K562 (cell line): ENCODE measurements around the gene APBA2. TPM values are rescaled to one million over a fixed set of nuclear protein-coding genes. Genes with fewer than 3 reads are reported as not detected.
A peak's percentile ranks its signal among the peaks of the same experiment; 100 is the strongest.

ENCODE experiments used
- ATAC-seq: fragments of 200-7000 bp; cut with Tn5 transposase; 3 replicates; pipeline ENCODE4 v1.9.1; 2020; ENCODE audit warnings: moderate library complexity
- BruUV-seq: library from RNA; stranded (reverse); fragments of 400-500 nt; replicated peaks from 2 replicates; lab custom pipeline; 2021; lab: Mats Ljungman, UMichigan
- CTCF ChIA-PET: fragments of 300-600 bp; formaldehyde crosslinking; extraction: SDS; loops from one replicate; lab custom pipeline; 2021; ENCODE audit warnings: low intra/inter-chr PET ratio; lab: Yijun Ruan, JAX
- POLR2A ChIA-PET: fragments of 300-600, 350-650 bp; sonication (Branson Sonifier 250); formaldehyde crosslinking; extraction: SDS; loops from one replicate; lab custom pipeline; 2021; ENCODE audit warnings: antibody characterized with exemption, inconsistent platforms; lab: Yijun Ruan, JAX
- DNase-seq, 4 experiments: peaks; one replicate each; pipeline versions ENCODE4 v3.0.0 to v3.0.0-alpha.2; 2011 to 2018; ENCODE audit warnings: low spot score in 3 of 4, mixed read lengths in 3 of 4; ENCODE audit errors: extremely low read depth in 1 of 4
- FAIRE-seq: peaks from 2 replicates; lab custom pipeline; 2011; peaks lifted over from hg19 to GRCh38; lab: Jason Lieb, UNC
- H2AFZ ChIP-seq: 2 replicates; pipeline ENCODE4 v1.6.0; 2011; ENCODE audit warnings: low read depth, low read length, control low read depth, inconsistent platforms
- H3K27ac ChIP-seq: fragments of 200-600 bp; 3 replicates; pipeline ENCODE4 v1.8.0; 2011; ENCODE audit warnings: low read depth, mild to moderate bottlenecking, control low read depth, inconsistent platforms, low read length, moderate library complexity, mixed read lengths; ENCODE audit errors: extremely low read depth
- H3K27me3 ChIP-seq, 2 experiments: fragments of 300-600 bp in 1 of 2; 2 replicates in 1 of 2; 3 replicates in 1 of 2; pipeline versions ENCODE4 v1.6.0 to v1.8.0; 2011; ENCODE audit warnings: inconsistent platforms in 2 of 2, low read length in 2 of 2, mild to moderate bottlenecking in 1 of 2, mixed read lengths in 1 of 2, moderate library complexity in 1 of 2; ENCODE audit not compliant: control insufficient read depth in 2 of 2, insufficient read depth in 2 of 2
- H3K36me3 ChIP-seq: fragments of 300-600 bp; 3 replicates; pipeline ENCODE4 v1.8.0; 2011; ENCODE audit warnings: mild to moderate bottlenecking, low read length, inconsistent platforms; ENCODE audit not compliant: control insufficient read depth, insufficient read depth
- H3K4me1 ChIP-seq, 2 experiments: fragments of 200-600 bp in 1 of 2; replicated peaks in 1 of 2; 2 replicates in 1 of 2; 3 replicates in 1 of 2; pipeline versions ENCODE4 v1.5.1 to v1.8.0; 2011; ENCODE audit warnings: inconsistent platforms in 2 of 2, low read length in 2 of 2, mild to moderate bottlenecking in 1 of 2, mixed read lengths in 1 of 2, moderate library complexity in 1 of 2; ENCODE audit not compliant: control insufficient read depth in 2 of 2, insufficient read depth in 2 of 2
- H3K4me2 ChIP-seq: 2 replicates; pipeline ENCODE4 v1.6.1; 2011; ENCODE audit warnings: low read length, control low read depth, inconsistent platforms, mixed read lengths; ENCODE audit not compliant: insufficient read depth
- H3K4me3 ChIP-seq: fragments of 200-600 bp; sonication (generic), shearing (Covaris generic); 2 replicates; pipeline ENCODE4 v1.5.1; 2016; ENCODE audit warnings: control low read depth, inconsistent platforms
- H3K79me2 ChIP-seq: fragments of 200-600 bp; 3 replicates; pipeline ENCODE4 v1.8.0; 2011; ENCODE audit warnings: low read length, inconsistent platforms; ENCODE audit not compliant: control insufficient read depth, insufficient read depth
- H3K9ac ChIP-seq, 2 experiments: 2 replicates each; pipeline versions ENCODE4 v1.6.0 to v1.6.1; 2011; ENCODE audit warnings: low read depth in 2 of 2, low read length in 2 of 2, control low read depth in 1 of 2, inconsistent platforms in 1 of 2, mild to moderate bottlenecking in 1 of 2, mixed read lengths in 1 of 2; ENCODE audit not compliant: insufficient read depth in 1 of 2
- H3K9me1 ChIP-seq: one replicate; pipeline ENCODE4 v1.6.0; 2011; ENCODE audit warnings: inconsistent platforms, mild to moderate bottlenecking, low read length, moderate library complexity; ENCODE audit not compliant: control insufficient read depth, insufficient read depth
- H3K9me3 ChIP-seq: replicated peaks from 2 replicates; pipeline ENCODE4 v1.5.1; 2011; ENCODE audit warnings: low read depth, low read length, inconsistent platforms; ENCODE audit not compliant: control insufficient read depth, insufficient read depth
- H4K20me1 ChIP-seq: replicated peaks from 2 replicates; pipeline ENCODE4 v1.6.1; 2011; ENCODE audit warnings: low read length, inconsistent platforms, mixed read lengths; ENCODE audit not compliant: control insufficient read depth, insufficient read depth
- ADNP ChIP-seq: fragments of 200-800 bp; sonication (Bioruptor generic); IDR thresholded peaks from 2 replicates; pipeline ENCODE4 v1.6.1; 2016; ENCODE audit warnings: missing genetic modification characterization, missing compliant biosample characterization
- BMI1 ChIP-seq: fragments of 150-350 bp; IDR thresholded peaks from 2 replicates; pipeline ENCODE4 v1.6.1; 2014; ENCODE audit warnings: low read length
- CAMTA2 ChIP-seq: fragments of 250-450 bp; sonication (Bioruptor Pico); conservative IDR thresholded peaks from 2 replicates; pipeline ENCODE4 v1.5.1; 2022
- HNRNPLL ChIP-seq: fragments of 200-400 bp; formaldehyde crosslinking; IDR thresholded peaks from 2 replicates; pipeline ENCODE4 v1.6.1; 2017; ENCODE audit warnings: low read length, low read depth, mild to moderate bottlenecking; ENCODE audit not compliant: poor library complexity, severe bottlenecking
- KAT7 ChIP-seq: sonication (generic); formaldehyde crosslinking; IDR thresholded peaks from 2 replicates; pipeline ENCODE4 v1.8.0; 2022; ENCODE audit warnings: missing genetic modification reagents, mild to moderate bottlenecking, borderline replicate concordance
- KAT8 ChIP-seq: fragments of 450-650 bp; IDR thresholded peaks from 2 replicates; pipeline ENCODE4 v1.6.1; 2016; ENCODE audit warnings: low read depth, mild to moderate bottlenecking
- KDM4B ChIP-seq, 2 experiments: fragments of 450-650 bp in 1 of 2; sonication (generic) in 1 of 2; IDR thresholded peaks; 2 replicates each; pipeline ENCODE4 v1.6.1; 2016 to 2017; ENCODE audit warnings: borderline replicate concordance in 2 of 2, antibody characterized with exemption in 1 of 2, low read depth in 1 of 2, mild to moderate bottlenecking in 1 of 2
- MAX ChIP-seq: sonication (generic); formaldehyde crosslinking; IDR thresholded peaks from 2 replicates; pipeline ENCODE4 v1.9.0; 2022; ENCODE audit warnings: mild to moderate bottlenecking, missing genetic modification reagents
- MCM2 ChIP-seq: fragments of 450-650 bp; IDR thresholded peaks from 2 replicates; pipeline ENCODE4 v1.6.1; 2017; ENCODE audit warnings: low read depth, mild to moderate bottlenecking
- MYC ChIP-seq, 2 experiments: fragments of 250-450 bp in 1 of 2; sonication (Bioruptor Pico) in 1 of 2; IDR thresholded peaks; 2 replicates each; pipeline versions ENCODE4 v1.5.1 to v1.6.1; 2012 to 2021; ENCODE audit warnings: low read depth in 2 of 2, borderline replicate concordance in 1 of 2, improper control_type of control experiment in 1 of 2, low read length in 1 of 2, mild to moderate bottlenecking in 1 of 2, moderate library complexity in 1 of 2
- PCBP1 ChIP-seq: fragments of 200-400 bp; formaldehyde crosslinking; IDR thresholded peaks from 2 replicates; pipeline ENCODE4 v1.6.1; 2018; ENCODE audit warnings: mild to moderate bottlenecking, low read depth, low read length; ENCODE audit not compliant: poor library complexity, severe bottlenecking
- TFE3 ChIP-seq: fragments of 450-650 bp; formaldehyde crosslinking; IDR thresholded peaks from 2 replicates; pipeline ENCODE4 v1.4.0; 2020; ENCODE audit warnings: mild to moderate bottlenecking, mixed read lengths
- TRIM28 ChIP-seq: fragments of 450-650 bp; IDR thresholded peaks from 2 replicates; pipeline ENCODE4 v1.6.1; 2017
- ZNF395 ChIP-seq: fragments of 200-800 bp; sonication (Bioruptor generic); IDR thresholded peaks from 2 replicates; pipeline ENCODE4 v1.6.1; 2017; ENCODE audit warnings: missing genetic modification characterization, missing compliant biosample characterization
- WGBS: fragments of 100-300 bp; shearing (Covaris generic); methylation state at CpG from one replicate; pipeline ENCODE4 v1.1.6; 2016; ENCODE audit warnings: low coverage, mixed read lengths; ENCODE audit not compliant: insufficient coverage; ENCODE audit errors: missing lambda C conversion rate; 5-methylcytosine and 5-hydroxymethylcytosine counted together
- in situ Hi-C: fragments of 300-500 bp; cut with MboI; formaldehyde crosslinking; loops from 4 replicates; pipeline ENCODE4 v1.15.0; 2018; ENCODE audit warnings: inconsistent platforms, mixed read lengths
- intact Hi-C: fragments of 100-400 bp; cut with micrococcal nuclease; formaldehyde crosslinking; loops from 2 replicates; pipeline ENCODE4 v1.14.2; 2022
- polyA plus RNA-seq, 8 experiments: library from polyadenylated mRNA; depleted of rRNA in 4 of 8; stranded (reverse) in 5 of 8; unstranded in 3 of 8; fragments of >200 nt; fragmentation: Nextera tagmentation in 2 of 8; fragmentation: Illumina TruSeq in 1 of 8; extraction: Ambion mirVana in 2 of 8; extraction: Trizol in 1 of 8; gene quantifications; 2 replicates each; pipeline versions ENCODE4 v1.2.1 to v1.2.3, GENCODE V29; 2011 to 2014; ENCODE audit warnings: inconsistent platforms in 1 of 8, missing spikeins in 1 of 8
- total RNA-seq, 7 experiments: library from RNA; depleted of rRNA in 6 of 7; stranded (reverse); fragments of >200 nt in 6 of 7; fragmentation: Illumina TruSeq in 2 of 7; extraction: Trizol in 2 of 7; gene quantifications; 2 replicates each; pipeline versions ENCODE4 v1.2.1 to v1.2.3, GENCODE V29; 2011 to 2021; ENCODE audit warnings: low replicate concordance in 1 of 7

The APBA2 gene
- total and polyA plus RNA-seq, 9 of the 15 experiments (the other 6 are each of a cell fraction or from before 2014, with no cell fraction given), result 0.24 to 40.9 (median 25.2) TPM

GRCh38 chr15:28878209-28878608 is 7.6 kb upstream of the APBA2 start:
- in situ Hi-C loops (no loop called here), intact Hi-C loops (no loop called here)
- Histone ChIP-seq H3K9ac (peak overlapping the region in 1 of 2 experiments; percentile 77; a peak in 2 of 4 replicates), H3K4me3 (no peak overlapping the region), H3K4me2 (no peak overlapping the region), H3K4me1 (peaks cover 0 to 8% of the 10 kb centered on the region in 2 experiments; a peak in 1 of 5 replicates), H3K79me2 (no peaks in the 10 kb centered on the region), H3K9me3 (no peaks in the 10 kb centered on the region), H3K36me3 (no peaks in the 10 kb centered on the region), H3K27me3 (no peaks in the 10 kb centered on the region), H3K27ac (no peak overlapping the region), H4K20me1 (no peaks in the 10 kb centered on the region), H3K9me1 (no peaks in the 10 kb centered on the region), H2AFZ (peak overlapping the region; percentile 71)
- CTCF ChIA-PET, result no interaction called here
- 54% methylated on average over 15 of the region's 15 CpGs for WGBS
- no TSS peak for BruUV-seq
- POLR2A ChIA-PET, result interaction anchor here (0.6 to 2.2 kb wide), 2 partner anchors 10 to 405 kb away, joined by 4 to 6 read pairs; no protein-coding TSS in a partner anchor
- ATAC-seq, result peak; percentile 23; the same call in 2 of the 3 replicates
- FAIRE-seq, result no peak
- DNase-seq, result no peak
- TF ChIP-seq KDM4B (IDR thresholded peaks at IDR 0.05; ENCODE audit: borderline replicate concordance in 2 of 2, low read depth in 1 of 2), result no peak
- no peak for TF ChIP-seq MYC (IDR thresholded peaks at IDR 0.05; ENCODE audit: low read depth, low read length)
- no peak for TF ChIP-seq MYC (CRISPR knock-in tag; IDR thresholded peaks at IDR 0.05; ENCODE audit: borderline replicate concordance, low read depth)
- TF ChIP-seq BMI1, result no peak
- no peak for TF ChIP-seq MAX
- no peak for TF ChIP-seq TFE3
- no peak for TF ChIP-seq HNRNPLL
- no peak for TF ChIP-seq KAT8
- no peak for TF ChIP-seq ZNF395
- TF ChIP-seq CAMTA2 (CRISPR knock-in tag), result no peak
- TF ChIP-seq MCM2, result no peak
- no peak for TF ChIP-seq ADNP (tag)
- TF ChIP-seq PCBP1, result no peak
- TF ChIP-seq KAT7 (CRISPR knock-in tag), result no peak
- TF ChIP-seq TRIM28, result no peak
